HepG2 (cell line): ENCODE measurements around the gene TSSK6. TPM values are rescaled to one million over a fixed set of nuclear protein-coding genes. Genes with fewer than 3 reads are reported as not detected.

Source experiments
- CENPT ChIP-seq: sonication (generic); formaldehyde crosslinking; IDR thresholded peaks from 2 replicates; pipeline ENCODE4 v1.8.0; 2022; ENCODE audit warnings: low read depth, mild to moderate bottlenecking, moderate library complexity, missing genetic modification reagents
- MNT ChIP-seq: fragments of 450-650 bp; IDR thresholded peaks from 2 replicates; pipeline ENCODE4 v1.6.1; 2016
- PBX3 ChIP-seq: sonication (generic); formaldehyde crosslinking; IDR thresholded peaks from 2 replicates; pipeline ENCODE4 v1.8.1; 2023; ENCODE audit warnings: missing genetic modification reagents, inconsistent platforms, borderline replicate concordance
- SKIL ChIP-seq: sonication (generic); formaldehyde crosslinking; IDR thresholded peaks from 2 replicates; pipeline ENCODE4 v1.8.0; 2022; ENCODE audit warnings: missing genetic modification reagents, mild to moderate bottlenecking, moderate library complexity, borderline replicate concordance
- SRF ChIP-seq: IDR thresholded peaks from 2 replicates; pipeline ENCODE4 v1.6.1; 2011; ENCODE audit warnings: mild to moderate bottlenecking, low read depth, low read length, moderate library complexity
- SSRP1 ChIP-seq: IDR thresholded peaks from 2 replicates; pipeline ENCODE4 v1.6.1; 2016; ENCODE audit warnings: control low read depth
- TSC22D2 ChIP-seq: sonication (generic); formaldehyde crosslinking; IDR thresholded peaks from 2 replicates; pipeline ENCODE4 v1.5.1; 2020; ENCODE audit warnings: missing genetic modification reagents, mild to moderate bottlenecking, borderline replicate concordance
- ZBTB40 ChIP-seq, 2 experiments: fragments of 450-650 bp in 1 of 2; sonication (generic) in 1 of 2; formaldehyde crosslinking in 1 of 2; IDR thresholded peaks; 2 replicates each; pipeline versions ENCODE4 v1.6.1 to v1.8.0; 2016 to 2022; ENCODE audit warnings: antibody characterized with exemption in 1 of 2, mild to moderate bottlenecking in 1 of 2, missing genetic modification reagents in 1 of 2
- ZC3H4 ChIP-seq: sonication (generic); formaldehyde crosslinking; IDR thresholded peaks from 2 replicates; pipeline ENCODE4 v1.4.0; 2020; ENCODE audit warnings: missing genetic modification reagents, borderline replicate concordance
- ZNF101 ChIP-seq: sonication (generic); formaldehyde crosslinking; IDR thresholded peaks from 2 replicates; pipeline ENCODE4 v1.4.0; 2020; ENCODE audit warnings: mild to moderate bottlenecking, low read depth, missing genetic modification reagents, borderline replicate concordance
- ZNF430 ChIP-seq: sonication (generic); formaldehyde crosslinking; IDR thresholded peaks from 2 replicates; pipeline ENCODE4 v1.9.0; 2021; ENCODE audit warnings: mild to moderate bottlenecking, missing genetic modification reagents
- ZNF737 ChIP-seq: sonication (generic); formaldehyde crosslinking; IDR thresholded peaks from 2 replicates; pipeline ENCODE4 v1.5.0; 2020; ENCODE audit warnings: missing genetic modification reagents, mild to moderate bottlenecking, borderline replicate concordance
- ZNF780A ChIP-seq: sonication (generic); formaldehyde crosslinking; IDR thresholded peaks from 2 replicates; pipeline ENCODE4 v1.8.0; 2022; ENCODE audit warnings: mild to moderate bottlenecking, missing genetic modification reagents, moderate library complexity
- polyA plus RNA-seq, 8 experiments: library from polyadenylated mRNA; depleted of rRNA in 3 of 8; stranded (reverse) in 7 of 8; unstranded in 1 of 8; fragments of >200 nt; fragmentation: Illumina TruSeq in 4 of 8; extraction: Trizol in 4 of 8; gene quantifications; 2 replicates each; pipeline versions ENCODE4 v1.2.1 to v1.2.3, GENCODE V29; 2011 to 2016; ENCODE audit warnings: low read depth in 4 of 8, missing spikeins in 1 of 8, mixed read lengths in 1 of 8; ENCODE audit not compliant: insufficient read depth in 1 of 8
- total RNA-seq, 5 experiments: library from RNA; depleted of rRNA; stranded (reverse); fragments of >200 nt; fragmentation: Illumina TruSeq; extraction: Trizol; gene quantifications; 2 replicates each; pipeline ENCODE4 v1.2.3, GENCODE V29; 2016; ENCODE audit warnings: low read depth in 1 of 5

The TSSK6 gene
- total and polyA plus RNA-seq, 2 of the 13 experiments (the other 11 are each of a cell fraction or from before 2014, with no cell fraction given) = 0.71 to 1.2 TPM

- 0 out of 2 replicates have a peak, but pooled peaks have one; percentile 71 for TF ChIP-seq ZNF101
- no peak for TF ChIP-seq ZC3H4 (CRISPR knock-in tag)
- peak; percentile 55; the same call in 1 of the 2 replicates for TF ChIP-seq ZNF430
- TF ChIP-seq ZNF737 (CRISPR knock-in tag) = peak; percentile 88; the same call in 1 of the 2 replicates
- no peak for TF ChIP-seq PBX3 (CRISPR knock-in tag)
- no peak for TF ChIP-seq MNT
- TF ChIP-seq SRF = 0 out of 2 replicates have a peak, but pooled peaks have one; percentile 4
- no peak for TF ChIP-seq SSRP1 (CRISPR knock-in tag)
- TF ChIP-seq TSC22D2 = 0 out of 2 replicates have a peak, but pooled peaks have one; percentile 57
- TF ChIP-seq CENPT = no peak
- TF ChIP-seq SKIL = no peak
- peak; percentile 85 for TF ChIP-seq ZBTB40 (IDR thresholded peaks at IDR 0.05)
- peak; percentile 78 for TF ChIP-seq ZBTB40 (CRISPR knock-in tag; IDR thresholded peaks at IDR 0.05)
- no peak for TF ChIP-seq ZNF780A
These were observed 533 bp upstream of the TSSK6 start, which contains the start of gene NDUFA13 (continued) for GRCh38 chr19:19515642-19516519.
